Osteocyte (in vitro differentiated cells): ENCODE results near the gene CASZ1. TPM values are rescaled to one million over a fixed set of nuclear protein-coding genes. Genes with fewer than 3 reads are reported as not detected.

Experiments used
- DNase-seq: peaks from one replicate; pipeline ENCODE4 v3.0.0; 2021; ENCODE audit warnings: mixed read lengths; ENCODE audit not compliant: unreplicated experiment; ENCODE audit errors: extremely low spot score
- H3K27ac Mint-ChIP-seq: one replicate; pipeline ENCODE4 v1.8.0; 2021; ENCODE audit warnings: mild to moderate bottlenecking, mixed read lengths; ENCODE audit not compliant: unreplicated experiment
- H3K27me3 Mint-ChIP-seq: one replicate; pipeline ENCODE4 v1.8.0; 2021; ENCODE audit warnings: mixed read lengths; ENCODE audit not compliant: unreplicated experiment
- H3K36me3 Mint-ChIP-seq: one replicate; pipeline ENCODE4 v1.8.0; 2021; ENCODE audit warnings: mixed read lengths; ENCODE audit not compliant: unreplicated experiment
- H3K4me1 Mint-ChIP-seq: one replicate; pipeline ENCODE4 v1.8.0; 2021; ENCODE audit warnings: mixed read lengths; ENCODE audit not compliant: unreplicated experiment
- H3K4me3 Mint-ChIP-seq: one replicate; pipeline ENCODE4 v1.8.0; 2021; ENCODE audit warnings: mild to moderate bottlenecking, moderate library complexity, mixed read lengths; ENCODE audit not compliant: unreplicated experiment
- H3K9me3 Mint-ChIP-seq: one replicate; pipeline ENCODE4 v1.8.0; 2021; ENCODE audit warnings: mixed read lengths; ENCODE audit not compliant: unreplicated experiment
- CTCF ChIP-seq: fragments of 200-600 bp; sonication (generic); IDR thresholded peaks from 2 replicates; pipeline ENCODE4 v1.5.0; 2021; ENCODE audit warnings: antibody characterized with exemption, mild to moderate bottlenecking, moderate library complexity
- total RNA-seq: library from RNA; stranded (reverse); gene quantifications from 2 replicates; pipeline ENCODE4 v1.2.1, GENCODE V29; 2021

The CASZ1 gene
- total RNA-seq, 1 donor from 2014 or later, result 1.2 TPM

- Mint-ChIP-seq H3K27me3 (no peaks in the 10 kb centered on the region), H3K36me3 (no peaks in the 10 kb centered on the region), H3K27ac (no peak overlapping the region), H3K9me3 (no peaks in the 10 kb centered on the region), H3K4me3 (no peak overlapping the region), H3K4me1 (peaks cover 13% of the 10 kb centered on the region)
- no peak for DNase-seq
- TF ChIP-seq CTCF, result no peak
These were observed 124.7 kb downstream of the CASZ1 start for GRCh38 chr1:10671622-10672342.

- no peak overlapping the region for H3K27ac Mint-ChIP-seq
- no peaks in the 10 kb centered on the region for H3K36me3 Mint-ChIP-seq
- no peaks in the 10 kb centered on the region for H3K9me3 Mint-ChIP-seq
- TF ChIP-seq CTCF, result no peak
- no peak for DNase-seq
- no peak overlapping the region for H3K4me3 Mint-ChIP-seq
- no peaks in the 10 kb centered on the region for H3K27me3 Mint-ChIP-seq
- H3K4me1 Mint-ChIP-seq, result peaks cover 6% of the 10 kb centered on the region
These were observed 125.4 kb downstream of the CASZ1 start for GRCh38 chr1:10671090-10671489.

GRCh38 chr1:10670190-10670589, 126.3 kb downstream of the CASZ1 start:
- DNase-seq, result no peak
- H3K27me3 Mint-ChIP-seq, result no peaks in the 10 kb centered on the region
- H3K4me3 Mint-ChIP-seq, result no peak overlapping the region
- no peak for TF ChIP-seq CTCF
- peaks cover 5% of the 10 kb centered on the region for H3K4me1 Mint-ChIP-seq
- no peaks in the 10 kb centered on the region for H3K9me3 Mint-ChIP-seq
- no peak overlapping the region for H3K27ac Mint-ChIP-seq
- no peaks in the 10 kb centered on the region for H3K36me3 Mint-ChIP-seq

- Mint-ChIP-seq H3K4me1 (peaks cover 1% of the 10 kb centered on the region), H3K4me3 (no peak overlapping the region), H3K36me3 (no peaks in the 10 kb centered on the region), H3K27me3 (no peaks in the 10 kb centered on the region), H3K9me3 (no peaks in the 10 kb centered on the region), H3K27ac (no peak overlapping the region)
- no peak for DNase-seq
- no peak for TF ChIP-seq CTCF
These were observed 126.9 kb downstream of the CASZ1 start for GRCh38 chr1:10669570-10669969.

GRCh38 chr1:10667861-10668761, 128.3 kb downstream of the CASZ1 start:
- DNase-seq, result no peak
- TF ChIP-seq CTCF, result no peak
- Mint-ChIP-seq H3K36me3 (no peaks in the 10 kb centered on the region), H3K4me3 (no peak overlapping the region), H3K9me3 (no peaks in the 10 kb centered on the region), H3K27me3 (no peaks in the 10 kb centered on the region), H3K27ac (no peak overlapping the region), H3K4me1 (peaks cover 7% of the 10 kb centered on the region)
